HepG2 (cell line): Measurements from ENCODE around the gene SEC61A2. TPM values are rescaled to one million over a fixed set of nuclear protein-coding genes. Genes with fewer than 3 reads are reported as not detected.
"Not testable (repeated sequence)": the region's sequence is repeated elsewhere in the genome, so short reads cannot be mapped to it uniquely, and the experiment has no call there.

Experiments used
- ATAC-seq: fragments of 200-7000 bp; cut with Tn5 transposase; 3 replicates; pipeline ENCODE4 v1.9.1; 2020; ENCODE audit warnings: mild to moderate bottlenecking, moderate library complexity
- BruUV-seq: library from RNA; stranded (reverse); fragments of 400-500 nt; replicated peaks from 2 replicates; lab custom pipeline; 2021; lab: Mats Ljungman, UMichigan
- CTCF ChIA-PET: fragments of 300-600 bp; formaldehyde crosslinking; extraction: SDS; loops from one replicate; lab custom pipeline; 2021; ENCODE audit warnings: low total read pairs, inconsistent platforms, low intra/inter-chr PET ratio; lab: Yijun Ruan, JAX
- POLR2A ChIA-PET: fragments of 350-600 bp; sonication (Branson Sonifier 250); formaldehyde crosslinking; loops from one replicate; lab custom pipeline; 2020; ENCODE audit warnings: antibody characterized with exemption, inconsistent platforms; lab: Yijun Ruan, JAX
- DNase-seq: peaks from one replicate; pipeline ENCODE4 v3.0.0-alpha.2; 2015; ENCODE audit warnings: low spot score
- FAIRE-seq: peaks from 3 replicates; lab custom pipeline; 2011; peaks lifted over from hg19 to GRCh38; lab: Jason Lieb, UNC
- H2AFZ ChIP-seq: one replicate; pipeline ENCODE4 v1.6.1; 2011; ENCODE audit warnings: low read length, inconsistent platforms
- H3K27ac ChIP-seq: fragments of 300-600 bp; 3 replicates; pipeline ENCODE4 v1.8.0; 2011; ENCODE audit warnings: mixed run types, mild to moderate bottlenecking, mixed read lengths, low read length, inconsistent platforms; ENCODE audit not compliant: insufficient read depth; ENCODE audit errors: extremely low read length
- H3K27me3 ChIP-seq, 2 experiments: fragments of 200-600 bp in 1 of 2; 2 replicates in 1 of 2; 3 replicates in 1 of 2; pipeline versions ENCODE4 v1.6.0 to v1.8.0; 2011; ENCODE audit warnings: low read length in 2 of 2, mild to moderate bottlenecking in 2 of 2, moderate library complexity in 2 of 2, inconsistent platforms in 1 of 2; ENCODE audit not compliant: insufficient read depth in 2 of 2, control insufficient read depth in 1 of 2
- H3K36me3 ChIP-seq, 2 experiments: fragments of 200-600 bp in 1 of 2; replicated peaks in 1 of 2; 2 replicates in 1 of 2; 3 replicates in 1 of 2; pipeline versions ENCODE4 v1.5.1 to v1.8.0; 2011; ENCODE audit warnings: low read length in 2 of 2, inconsistent platforms in 1 of 2; ENCODE audit not compliant: insufficient read depth in 2 of 2, control insufficient read depth in 1 of 2
- H3K4me1 ChIP-seq: 2 replicates; pipeline ENCODE4 v1.5.1; 2012; ENCODE audit warnings: low read length, inconsistent platforms; ENCODE audit not compliant: insufficient read depth
- H3K4me2 ChIP-seq: 2 replicates; pipeline ENCODE4 v1.6.0; 2011; ENCODE audit warnings: low read depth, low read length, inconsistent platforms
- H3K4me3 ChIP-seq, 3 experiments: fragments of 200-600 bp in 1 of 3; sonication (generic), shearing (Covaris generic) in 1 of 3; replicated peaks in 1 of 3; 2 replicates each; pipeline ENCODE4 v1.5.1; 2011 to 2016; ENCODE audit warnings: low read length in 3 of 3, inconsistent platforms in 2 of 3, low read depth in 2 of 3, mild to moderate bottlenecking in 2 of 3, control low read depth in 1 of 3, mixed read lengths in 1 of 3; ENCODE audit not compliant: insufficient read depth in 1 of 3
- H3K79me2 ChIP-seq: one replicate; pipeline ENCODE4 v1.6.1; 2011; ENCODE audit warnings: low read length, inconsistent platforms; ENCODE audit not compliant: insufficient read depth
- H3K9ac ChIP-seq: 2 replicates; pipeline ENCODE4 v1.6.0; 2011; ENCODE audit warnings: mild to moderate bottlenecking, low read depth, low read length, inconsistent platforms; ENCODE audit not compliant: insufficient read depth
- H3K9me3 ChIP-seq: 2 replicates; pipeline ENCODE4 v1.5.1; 2012; ENCODE audit warnings: mild to moderate bottlenecking, low read length
- H4K20me1 ChIP-seq: 2 replicates; pipeline ENCODE4 v1.6.0; 2011; ENCODE audit warnings: inconsistent platforms, mild to moderate bottlenecking, low read length, moderate library complexity; ENCODE audit not compliant: insufficient read depth
- ISX ChIP-seq: sonication (generic); formaldehyde crosslinking; conservative IDR thresholded peaks from 2 replicates; pipeline ENCODE4 v1.5.0; 2020; ENCODE audit warnings: missing genetic modification reagents
- KDM5A ChIP-seq: fragments of 200-600 bp; sonication (generic); IDR thresholded peaks from 2 replicates; pipeline ENCODE4 v1.7.0; 2018; ENCODE audit warnings: antibody characterized with exemption, mild to moderate bottlenecking, low read length, borderline replicate concordance
- ZBED4 ChIP-seq: sonication (generic); formaldehyde crosslinking; IDR thresholded peaks from 2 replicates; pipeline ENCODE4 v1.4.0; 2020; ENCODE audit warnings: missing genetic modification reagents, borderline replicate concordance
- ZBTB10 ChIP-seq: sonication (generic); formaldehyde crosslinking; IDR thresholded peaks from 2 replicates; pipeline ENCODE4 v1.4.0; 2020; ENCODE audit warnings: missing genetic modification reagents, borderline replicate concordance
- ZBTB33 ChIP-seq: sonication (generic); formaldehyde crosslinking; IDR thresholded peaks from 2 replicates; pipeline ENCODE4 v1.4.0; 2020; ENCODE audit warnings: missing genetic modification reagents
- ZNF17 ChIP-seq: sonication (generic); formaldehyde crosslinking; IDR thresholded peaks from 2 replicates; pipeline ENCODE4 v1.5.0; 2020; ENCODE audit warnings: mild to moderate bottlenecking, missing genetic modification reagents
- WGBS: methylation state at CpG from one replicate; pipeline ENCODE4 v1.1.6; 2017; ENCODE audit warnings: low lambda C conversion rate; 5-methylcytosine and 5-hydroxymethylcytosine counted together
- in situ Hi-C: cut with HindIII; loops from 2 replicates; pipeline ENCODE4 v1.10.0; 2017; ENCODE audit warnings: low pct_unique_long_range_greater_than_20kb; ENCODE audit not compliant: extremely low pct_ligation_motif_present
- intact Hi-C: fragments of 100-400 bp; cut with micrococcal nuclease; formaldehyde crosslinking; loops from one replicate; pipeline ENCODE4 v1.10.0; 2022; ENCODE audit not compliant: unreplicated experiment
- polyA plus RNA-seq, 8 experiments: library from polyadenylated mRNA; depleted of rRNA in 3 of 8; stranded (reverse) in 7 of 8; unstranded in 1 of 8; fragments of >200 nt; fragmentation: Illumina TruSeq in 4 of 8; extraction: Trizol in 4 of 8; gene quantifications; 2 replicates each; pipeline versions ENCODE4 v1.2.1 to v1.2.3, GENCODE V29; 2011 to 2016; ENCODE audit warnings: low read depth in 4 of 8, missing spikeins in 1 of 8, mixed read lengths in 1 of 8; ENCODE audit not compliant: insufficient read depth in 1 of 8
- total RNA-seq, 5 experiments: library from RNA; depleted of rRNA; stranded (reverse); fragments of >200 nt; fragmentation: Illumina TruSeq; extraction: Trizol; gene quantifications; 2 replicates each; pipeline ENCODE4 v1.2.3, GENCODE V29; 2016; ENCODE audit warnings: low read depth in 1 of 5

Gene SEC61A2
- total and polyA plus RNA-seq, 2 of the 13 experiments (the other 11 are each of a cell fraction or from before 2014, with no cell fraction given), result 5.5 to 7.4 TPM

GRCh38 chr10:12091421-12091820 is 38.1 kb upstream of the SEC61A2 start (continued):
- TF ChIP-seq ZBTB10, result no peak

- 90% methylated on average over 9 of the region's 9 CpGs for WGBS
- H3K4me2 ChIP-seq, ATAC-seq, CTCF ChIA-PET, H3K9me3 ChIP-seq, FAIRE-seq, POLR2A ChIA-PET, DNase-seq, H3K4me3 ChIP-seq, intact Hi-C loops, H3K79me2 ChIP-seq, H3K9ac ChIP-seq, in situ Hi-C loops, H3K27ac ChIP-seq, H2AFZ ChIP-seq, BruUV-seq, H3K27me3 ChIP-seq, H4K20me1 ChIP-seq, H3K4me1 ChIP-seq: not testable (repeated sequence)
- peaks cover 6 to 27% of the 10 kb centered on the region in 2 experiments; a peak in 4 of 5 replicates for H3K36me3 ChIP-seq
Observed at GRCh38 chr10:12097361-12097760, 32.1 kb upstream of the SEC61A2 start.

- ChIA-PET CTCF (no interaction called here), POLR2A (no interaction called here)
- FAIRE-seq (no peak), ATAC-seq (no peak), DNase-seq (no peak)
- H3K36me3 ChIP-seq, result peaks cover 6 to 27% of the 10 kb centered on the region in 2 experiments; a peak in 4 of 5 replicates
- no peaks in the 10 kb centered on the region for H3K9me3 ChIP-seq
- no peaks in the 10 kb centered on the region for H3K27me3 ChIP-seq
- no peak overlapping the region for H2AFZ ChIP-seq
- H3K4me2 ChIP-seq, result no peak overlapping the region
- no peak overlapping the region for H3K9ac ChIP-seq
- H3K79me2 ChIP-seq, result no peaks in the 10 kb centered on the region
- 90% methylated on average over 3 of the region's 5 CpGs for WGBS
- H3K27ac ChIP-seq, result no peak overlapping the region
- intact Hi-C loops (no loop called here), in situ Hi-C loops (no loop called here)
- no peaks in the 10 kb centered on the region for H4K20me1 ChIP-seq
- no peak overlapping the region for H3K4me3 ChIP-seq
- H3K4me1 ChIP-seq, result no peaks in the 10 kb centered on the region
- no TSS peak for BruUV-seq
- no peak for TF ChIP-seq KDM5A
- TF ChIP-seq ZBED4 (CRISPR knock-in tag), result no peak
- no peak for TF ChIP-seq ZNF17
- TF ChIP-seq ZBTB33 (CRISPR knock-in tag), result no peak
- TF ChIP-seq ISX (CRISPR knock-in tag), result no peak
Observed at GRCh38 chr10:12097791-12098190, 31.7 kb upstream of the SEC61A2 start.
